ENCODE data around the gene WDR1. TPM values are rescaled to one million over a fixed set of nuclear protein-coding genes. Genes with fewer than 3 reads are reported as not detected.

WDR1 gene
- polyA plus RNA-seq, 4 donors, result 180 to 224 (median 194) TPM

- DNase-seq (ENCODE audit: low read depth in 4 of 4, low spot score in 3 of 4), result no peak
These were observed 14.7 kb downstream of the WDR1 start for GRCh38 chr4:10101671-10102473.

GRCh38 chr4:10100734-10101216, 15.8 kb downstream of the WDR1 start:
- DNase-seq (ENCODE audit: low read depth in 4 of 4, low spot score in 3 of 4), result no peak

GRCh38 chr4:10099499-10100325, 16.9 kb downstream of the WDR1 start:
- no peak for DNase-seq (ENCODE audit: low read depth in 4 of 4, low spot score in 3 of 4)

GRCh38 chr4:10098780-10099160, 17.8 kb downstream of the WDR1 start:
- DNase-seq (ENCODE audit: low read depth in 4 of 4, low spot score in 3 of 4), result no peak

GRCh38 chr4:10097906-10098779, 18.5 kb downstream of the WDR1 start:
- DNase-seq (ENCODE audit: low read depth in 4 of 4, low spot score in 3 of 4), result no peak

GRCh38 chr4:10096978-10097335, 19.6 kb downstream of the WDR1 start:
- DNase-seq (ENCODE audit: low read depth in 4 of 4, low spot score in 3 of 4), result no peak

GRCh38 chr4:10096201-10096977, 20.2 kb downstream of the WDR1 start:
- no peak for DNase-seq (ENCODE audit: low read depth in 4 of 4, low spot score in 3 of 4)

- no peak for DNase-seq (ENCODE audit: low read depth in 4 of 4, low spot score in 3 of 4)
These were observed 21.2 kb downstream of the WDR1 start for GRCh38 chr4:10095296-10095991.

GRCh38 chr4:10094841-10095240, 21.8 kb downstream of the WDR1 start:
- no peak for DNase-seq (ENCODE audit: low read depth in 4 of 4, low spot score in 3 of 4)

- no peak for DNase-seq (ENCODE audit: low read depth in 4 of 4, low spot score in 3 of 4)
These were observed 22.6 kb downstream of the WDR1 start for GRCh38 chr4:10093801-10094552.

- DNase-seq (ENCODE audit: low read depth in 4 of 4, low spot score in 3 of 4), result no peak
These were observed 23.4 kb downstream of the WDR1 start for GRCh38 chr4:10093271-10093621.

GRCh38 chr4:10092481-10093270, 23.9 kb downstream of the WDR1 start:
- no peak for DNase-seq (ENCODE audit: low read depth in 4 of 4, low spot score in 3 of 4)

GRCh38 chr4:10091531-10092181, 24.9 kb downstream of the WDR1 start:
- no peak for DNase-seq (ENCODE audit: low read depth in 4 of 4, low spot score in 3 of 4)

- DNase-seq (ENCODE audit: low read depth in 4 of 4, low spot score in 3 of 4), result no peak
These were observed 25.9 kb downstream of the WDR1 start for GRCh38 chr4:10090467-10091250.

- DNase-seq (ENCODE audit: low read depth in 4 of 4, low spot score in 3 of 4), result peak; percentile 21 to 52 (median 45)
These were observed 27.3 kb downstream of the WDR1 start for GRCh38 chr4:10089346-10089745.

- no peak for DNase-seq (ENCODE audit: low read depth in 4 of 4, low spot score in 3 of 4)
These were observed 28.2 kb downstream of the WDR1 start for GRCh38 chr4:10088135-10089010.

All from right renal pelvis (tissue), 4 donors.